HL-60 (cell line): Measurements from ENCODE around the gene HMGA1.

ENCODE experiments used
- DNase-seq, 2 experiments: peaks; one replicate each; pipeline ENCODE4 v3.0.0-alpha.2; 2010 to 2020; ENCODE audit warnings: low read depth in 1 of 2, low spot score in 1 of 2
- H3K27ac ChIP-seq: fragments of 250-450 bp; sonication (Bioruptor Pico); replicated peaks from 2 replicates; pipeline ENCODE4 v1.5.1; 2020; ENCODE audit warnings: mild to moderate bottlenecking, moderate library complexity
- H3K27me3 ChIP-seq: fragments of 250-450 bp; sonication (Bioruptor Pico); 2 replicates; pipeline ENCODE4 v1.5.1; 2021; ENCODE audit warnings: mild to moderate bottlenecking, moderate library complexity; ENCODE audit not compliant: insufficient read depth, poor library complexity, severe bottlenecking
- H3K4me3 ChIP-seq: replicated peaks from 2 replicates; pipeline ENCODE4 v1.5.1; 2011; ENCODE audit warnings: mild to moderate bottlenecking, control low read depth, low read length; ENCODE audit not compliant: insufficient read depth
- GABPA ChIP-seq: IDR thresholded peaks from 2 replicates; pipeline ENCODE4 v1.6.1; 2012; ENCODE audit warnings: low read depth
- POLR2AphosphoS5 ChIP-seq: IDR thresholded peaks from 2 replicates; pipeline ENCODE4 v1.6.1; 2012; ENCODE audit warnings: low read depth
- SPI1 ChIP-seq: IDR thresholded peaks from 2 replicates; pipeline ENCODE4 v1.6.1; 2012; ENCODE audit warnings: low read depth, mild to moderate bottlenecking, borderline replicate concordance
- TF ChIP-seq, protein P1 (sequence below): IDR thresholded peaks from 2 replicates; pipeline ENCODE4 v1.6.1; 2012; ENCODE audit warnings: low read depth; ENCODE audit not compliant: insufficient replicate concordance
- TF ChIP-seq, protein P2 (sequence below): IDR thresholded peaks from one replicate; pipeline ENCODE4 v1.5.1; 2011; ENCODE audit warnings: low read length, control low read depth, inconsistent platforms; ENCODE audit not compliant: insufficient read depth

HMGA1 gene

GRCh38 chr6:34205466-34205865 lies 31.2 kb upstream of the HMGA1 start:
- TF ChIP-seq GABPA (no peak), SPI1 (no peak), POLR2AphosphoS5 (no peak)
- TF ChIP-seq, protein P1, sequence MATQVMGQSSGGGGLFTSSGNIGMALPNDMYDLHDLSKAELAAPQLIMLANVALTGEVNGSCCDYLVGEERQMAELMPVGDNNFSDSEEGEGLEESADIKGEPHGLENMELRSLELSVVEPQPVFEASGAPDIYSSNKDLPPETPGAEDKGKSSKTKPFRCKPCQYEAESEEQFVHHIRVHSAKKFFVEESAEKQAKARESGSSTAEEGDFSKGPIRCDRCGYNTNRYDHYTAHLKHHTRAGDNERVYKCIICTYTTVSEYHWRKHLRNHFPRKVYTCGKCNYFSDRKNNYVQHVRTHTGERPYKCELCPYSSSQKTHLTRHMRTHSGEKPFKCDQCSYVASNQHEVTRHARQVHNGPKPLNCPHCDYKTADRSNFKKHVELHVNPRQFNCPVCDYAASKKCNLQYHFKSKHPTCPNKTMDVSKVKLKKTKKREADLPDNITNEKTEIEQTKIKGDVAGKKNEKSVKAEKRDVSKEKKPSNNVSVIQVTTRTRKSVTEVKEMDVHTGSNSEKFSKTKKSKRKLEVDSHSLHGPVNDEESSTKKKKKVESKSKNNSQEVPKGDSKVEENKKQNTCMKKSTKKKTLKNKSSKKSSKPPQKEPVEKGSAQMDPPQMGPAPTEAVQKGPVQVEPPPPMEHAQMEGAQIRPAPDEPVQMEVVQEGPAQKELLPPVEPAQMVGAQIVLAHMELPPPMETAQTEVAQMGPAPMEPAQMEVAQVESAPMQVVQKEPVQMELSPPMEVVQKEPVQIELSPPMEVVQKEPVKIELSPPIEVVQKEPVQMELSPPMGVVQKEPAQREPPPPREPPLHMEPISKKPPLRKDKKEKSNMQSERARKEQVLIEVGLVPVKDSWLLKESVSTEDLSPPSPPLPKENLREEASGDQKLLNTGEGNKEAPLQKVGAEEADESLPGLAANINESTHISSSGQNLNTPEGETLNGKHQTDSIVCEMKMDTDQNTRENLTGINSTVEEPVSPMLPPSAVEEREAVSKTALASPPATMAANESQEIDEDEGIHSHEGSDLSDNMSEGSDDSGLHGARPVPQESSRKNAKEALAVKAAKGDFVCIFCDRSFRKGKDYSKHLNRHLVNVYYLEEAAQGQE = no peak
- TF ChIP-seq, protein P2, sequence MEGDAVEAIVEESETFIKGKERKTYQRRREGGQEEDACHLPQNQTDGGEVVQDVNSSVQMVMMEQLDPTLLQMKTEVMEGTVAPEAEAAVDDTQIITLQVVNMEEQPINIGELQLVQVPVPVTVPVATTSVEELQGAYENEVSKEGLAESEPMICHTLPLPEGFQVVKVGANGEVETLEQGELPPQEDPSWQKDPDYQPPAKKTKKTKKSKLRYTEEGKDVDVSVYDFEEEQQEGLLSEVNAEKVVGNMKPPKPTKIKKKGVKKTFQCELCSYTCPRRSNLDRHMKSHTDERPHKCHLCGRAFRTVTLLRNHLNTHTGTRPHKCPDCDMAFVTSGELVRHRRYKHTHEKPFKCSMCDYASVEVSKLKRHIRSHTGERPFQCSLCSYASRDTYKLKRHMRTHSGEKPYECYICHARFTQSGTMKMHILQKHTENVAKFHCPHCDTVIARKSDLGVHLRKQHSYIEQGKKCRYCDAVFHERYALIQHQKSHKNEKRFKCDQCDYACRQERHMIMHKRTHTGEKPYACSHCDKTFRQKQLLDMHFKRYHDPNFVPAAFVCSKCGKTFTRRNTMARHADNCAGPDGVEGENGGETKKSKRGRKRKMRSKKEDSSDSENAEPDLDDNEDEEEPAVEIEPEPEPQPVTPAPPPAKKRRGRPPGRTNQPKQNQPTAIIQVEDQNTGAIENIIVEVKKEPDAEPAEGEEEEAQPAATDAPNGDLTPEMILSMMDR = no peak
- Histone ChIP-seq H3K27ac (no peak overlapping the region), H3K27me3 (no peaks in the 10 kb centered on the region), H3K4me3 (no peak overlapping the region)
- no peak for DNase-seq

DNA sequence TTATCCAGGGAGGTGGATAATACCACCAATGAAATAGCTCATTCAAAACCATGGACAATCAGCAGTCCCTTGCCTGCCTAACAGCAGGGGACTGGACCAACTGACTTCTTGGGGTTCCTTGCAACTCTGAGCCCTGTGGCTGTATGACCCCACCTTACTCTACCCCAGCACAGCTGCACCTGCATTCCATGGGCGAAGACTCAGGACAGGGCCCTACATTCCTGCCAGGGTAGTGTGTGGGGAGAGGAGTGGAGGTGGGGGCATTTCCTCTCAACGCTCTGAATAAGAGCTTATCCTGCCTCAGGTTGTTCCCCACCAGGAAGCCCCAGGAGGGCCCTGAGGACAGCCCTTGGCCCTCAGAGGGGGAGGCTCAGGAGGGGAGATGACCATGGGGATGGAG lies 30.8 kb upstream of the HMGA1 start:
- Histone ChIP-seq H3K4me3 (no peak overlapping the region), H3K27me3 (no peaks in the 10 kb centered on the region), H3K27ac (no peak overlapping the region)
- TF ChIP-seq, protein P2 = no peak
- TF ChIP-seq GABPA = no peak
- TF ChIP-seq, protein P1 = no peak
- TF ChIP-seq SPI1 = no peak
- TF ChIP-seq POLR2AphosphoS5 = no peak
- no peak for DNase-seq

DNA sequence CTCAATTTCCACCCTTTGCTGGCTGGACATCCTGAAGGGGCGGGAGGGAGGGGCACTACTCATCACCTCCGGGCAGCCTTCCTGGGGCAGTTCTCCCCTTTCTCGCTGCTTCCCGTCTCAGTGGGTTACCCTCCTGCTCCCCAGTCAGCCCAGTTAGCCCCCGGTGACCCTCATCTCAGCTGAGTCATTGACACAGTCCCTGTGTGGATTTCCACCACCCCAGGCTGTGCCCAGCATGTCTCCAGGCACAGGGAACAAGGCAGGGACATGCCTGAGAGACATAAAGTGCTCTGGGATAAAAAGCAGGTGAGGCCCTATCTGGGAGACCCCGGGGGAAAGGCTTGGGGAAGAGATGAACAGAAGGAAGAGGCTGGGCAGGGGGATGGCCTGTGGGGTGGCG lies 29.9 kb upstream of the HMGA1 start:
- DNase-seq = no peak
- no peak overlapping the region for H3K27ac ChIP-seq

More for the DNA sequence above, 29.9 kb upstream of the HMGA1 start:
- TF ChIP-seq, protein P2 = no peak
- TF ChIP-seq, protein P1 = no peak
- no peak for TF ChIP-seq GABPA
- TF ChIP-seq SPI1 = no peak
- TF ChIP-seq POLR2AphosphoS5 = no peak
- no peak overlapping the region for H3K4me3 ChIP-seq
- H3K27me3 ChIP-seq = no peaks in the 10 kb centered on the region
